CD4-positive, alpha-beta T cell treated with Interleukin-17A for 4 hours (primary cell): ENCODE measurements around the gene STRADA.

Experiments
- DNase-seq: peaks from one replicate; pipeline ENCODE4 v3.0.0-alpha.2; 2020; ENCODE audit warnings: mixed read lengths

STRADA gene

DNA sequence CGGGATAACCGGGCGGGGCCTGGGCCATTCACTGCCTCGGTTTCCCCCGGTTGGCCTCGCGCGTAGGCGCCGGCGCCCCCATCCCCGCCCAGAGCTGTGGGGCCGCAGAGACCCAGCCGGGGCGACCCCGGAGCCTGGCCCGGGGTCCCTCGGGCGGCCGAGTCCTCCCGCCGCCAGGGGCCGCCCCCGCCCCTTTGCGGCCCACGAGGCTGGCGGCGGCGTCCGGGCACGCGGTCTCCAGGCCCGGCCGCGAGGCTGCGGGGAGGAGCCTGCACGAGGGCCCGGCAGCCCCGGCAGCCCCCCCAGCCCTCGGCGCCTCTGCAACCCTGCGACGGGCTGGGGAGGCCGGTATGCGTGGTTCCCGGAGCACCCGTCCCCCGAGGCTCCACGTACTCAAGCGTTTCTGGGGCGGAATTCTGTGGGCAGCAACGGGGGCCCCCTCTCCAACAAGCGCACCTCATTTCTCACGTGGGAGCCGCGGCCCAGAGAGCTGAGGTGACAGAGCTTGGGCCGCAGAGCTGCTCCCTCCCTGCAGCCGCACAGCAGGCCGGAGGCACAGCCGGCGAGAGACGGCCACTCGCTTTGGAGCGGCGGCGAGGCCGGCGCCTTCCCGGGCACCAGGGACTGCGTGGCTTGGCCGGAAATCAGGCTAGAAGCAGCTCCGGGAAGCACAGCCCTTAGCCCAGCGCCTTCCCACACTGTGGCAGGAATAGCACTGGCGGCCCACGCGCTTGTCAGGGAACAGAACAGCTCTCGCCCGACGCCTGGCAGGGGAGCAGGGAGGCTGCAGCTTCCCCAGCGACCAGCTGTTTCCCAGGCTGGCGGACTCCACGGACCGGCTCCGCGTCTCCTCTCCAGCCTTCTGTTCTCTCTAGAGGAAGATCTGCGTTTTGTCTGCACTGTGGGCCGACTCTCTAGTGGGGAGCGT lies 40.8 kb downstream of the STRADA start:
- DNase-seq = peak; percentile 73

DNA sequence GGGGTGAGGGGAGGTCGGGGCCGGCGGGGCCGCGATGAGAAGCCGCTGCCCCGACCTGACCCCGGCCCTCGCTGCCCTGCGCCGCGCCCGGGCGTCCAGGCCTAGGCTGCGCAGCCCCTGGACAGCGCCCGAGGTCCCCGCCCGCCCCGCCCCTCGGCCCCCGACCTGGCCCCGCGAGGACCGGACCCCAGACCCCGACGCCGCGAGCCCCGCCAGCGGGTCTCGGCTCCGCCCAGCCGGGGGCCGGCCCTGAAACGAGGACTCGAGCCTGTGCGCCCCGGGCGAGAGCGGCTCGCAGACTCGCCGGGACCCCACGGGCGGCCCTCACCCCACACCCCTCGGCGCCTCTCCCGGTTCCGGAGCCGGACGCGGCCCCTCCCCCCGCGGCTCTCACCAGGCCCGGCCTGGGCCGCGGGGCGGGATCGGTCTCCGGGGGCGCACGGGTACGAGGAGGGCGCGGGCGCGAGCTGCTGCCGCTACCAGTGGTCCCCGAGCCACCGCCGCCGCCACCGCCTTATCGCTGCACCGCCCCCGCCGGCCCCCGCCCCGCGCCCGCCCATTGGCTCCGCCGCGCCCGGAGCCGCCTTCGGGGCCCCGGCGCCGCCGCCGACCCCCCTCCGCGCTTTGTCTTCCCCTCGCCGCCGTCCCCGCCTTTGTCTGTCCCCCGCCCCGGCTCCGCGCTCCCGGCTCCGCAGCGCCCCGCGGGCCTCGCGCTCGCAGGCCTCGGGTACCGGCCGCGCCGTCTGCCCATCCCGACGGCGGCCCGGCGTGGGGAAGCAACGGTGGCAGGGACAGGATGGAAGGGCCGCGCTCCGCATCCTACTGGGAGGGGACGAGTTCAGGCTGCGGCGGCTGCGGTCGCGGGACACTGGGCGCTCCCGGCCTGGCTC lies 41.7 kb downstream of the STRADA start, which contains the start of gene LIMD2:
Gene LIMD2, minus strand, starts transcription at position 488 of the 890 bp plus-strand sequence. CDS start 827 bp downstream, outside the sequence.
- DNase-seq = peak; percentile 93

GRCh38 chr17:63698886-63699637 lies 42.5 kb downstream of the STRADA start:
- DNase-seq = peak; percentile 94

- DNase-seq = peak; percentile 59
Measured at GRCh38 chr17:63698381-63698885, 43.2 kb downstream of the STRADA start.

GRCh38 chr17:63697341-63698286 lies 44.0 kb downstream of the STRADA start:
- DNase-seq = peak; percentile 88

DNA sequence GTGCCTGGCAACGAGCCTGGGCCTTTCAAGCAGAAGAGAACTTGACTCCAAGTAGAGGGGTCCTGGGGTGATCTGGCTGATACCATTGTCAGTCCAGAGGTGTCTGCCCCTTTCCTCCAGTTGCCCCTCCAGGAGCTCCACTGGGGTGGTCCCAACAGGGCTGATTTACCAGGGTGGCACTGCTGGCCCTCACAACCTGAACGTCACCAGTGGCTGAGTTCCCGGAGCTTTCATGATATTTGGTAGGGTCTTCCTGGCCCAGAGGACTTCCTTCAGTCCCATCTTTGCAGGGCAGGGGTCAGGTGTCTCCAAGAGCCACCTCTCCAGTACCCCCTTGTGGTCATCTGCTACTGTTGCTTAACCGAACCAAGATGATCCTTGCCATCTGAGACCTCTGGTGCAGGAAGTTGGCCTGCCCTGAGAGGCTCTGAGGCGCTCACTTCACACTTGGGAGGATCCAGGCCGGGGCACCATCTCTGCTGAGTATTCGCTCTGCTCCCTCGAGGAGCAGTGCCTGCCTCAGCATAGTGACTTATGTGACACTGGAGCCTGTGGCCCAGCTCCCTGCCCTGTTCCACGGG lies 45.1 kb downstream of the STRADA start:
- DNase-seq = peak; percentile 59

DNA sequence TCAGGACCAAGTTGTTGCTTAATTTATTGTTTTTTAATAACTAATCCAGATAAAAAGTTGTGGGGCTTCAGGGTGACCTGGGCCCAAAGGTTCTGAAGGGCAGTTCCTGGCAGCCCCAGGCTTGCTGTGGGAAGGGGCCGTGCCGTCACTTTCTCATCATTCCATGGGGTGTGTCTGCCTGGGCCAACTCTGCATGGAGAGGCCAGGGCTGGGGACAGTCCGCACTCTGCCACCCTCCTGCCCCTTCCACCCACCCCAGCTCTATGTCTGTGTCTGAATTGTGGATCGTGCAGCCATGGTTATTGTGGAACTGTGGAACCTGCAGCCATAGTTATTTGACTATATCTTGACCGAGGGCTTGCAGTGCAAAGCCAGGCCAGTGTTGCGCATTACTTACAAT lies 45.7 kb downstream of the STRADA start:
- DNase-seq = peak; percentile 39

- DNase-seq = peak; percentile 50
Measured at GRCh38 chr17:63694950-63695773, 46.4 kb downstream of the STRADA start.

GRCh38 chr17:63694229-63694949 lies 47.2 kb downstream of the STRADA start:
- DNase-seq = peak; percentile 42

- no peak for DNase-seq
Measured at GRCh38 chr17:63693411-63694113, 48.0 kb downstream of the STRADA start.

GRCh38 chr17:63692195-63692816 lies 49.3 kb downstream of the STRADA start:
- DNase-seq = no peak

GRCh38 chr17:63689479-63689878 lies 52.1 kb downstream of the STRADA start:
- DNase-seq = no peak

DNA sequence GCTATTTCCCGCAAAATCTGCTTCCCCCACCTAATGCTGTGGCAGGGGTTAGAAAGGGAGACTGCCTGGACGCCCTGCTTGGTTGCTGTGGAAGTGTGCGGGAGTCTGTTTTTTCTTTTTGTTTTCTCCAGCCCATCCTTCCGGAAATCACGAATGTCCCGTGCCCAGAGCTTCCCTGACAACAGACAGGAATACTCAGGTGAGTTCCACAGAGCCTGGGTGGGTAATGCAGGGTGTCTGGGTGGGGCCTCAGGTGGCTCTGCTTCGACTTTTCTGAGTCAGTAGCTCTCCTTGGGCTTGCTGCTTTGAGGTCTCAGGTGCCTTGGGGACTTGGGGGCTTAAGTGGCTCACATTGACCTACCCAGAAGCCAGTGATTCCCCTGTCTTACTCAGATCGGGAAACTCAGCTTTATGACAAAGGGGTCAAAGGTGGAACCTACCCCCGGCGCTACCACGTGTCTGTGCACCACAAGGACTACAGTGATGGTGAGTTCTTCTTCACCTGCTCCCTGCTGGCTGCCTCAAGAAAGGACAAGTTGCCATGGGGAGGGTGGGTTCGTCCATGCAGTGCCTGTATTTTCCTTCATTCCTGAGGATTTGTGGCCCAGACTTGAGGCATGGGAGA lies 53.1 kb downstream of the STRADA start:
- no peak for DNase-seq

- no peak for DNase-seq
Measured at GRCh38 chr17:63686138-63686685, 55.4 kb downstream of the STRADA start.

DNA sequence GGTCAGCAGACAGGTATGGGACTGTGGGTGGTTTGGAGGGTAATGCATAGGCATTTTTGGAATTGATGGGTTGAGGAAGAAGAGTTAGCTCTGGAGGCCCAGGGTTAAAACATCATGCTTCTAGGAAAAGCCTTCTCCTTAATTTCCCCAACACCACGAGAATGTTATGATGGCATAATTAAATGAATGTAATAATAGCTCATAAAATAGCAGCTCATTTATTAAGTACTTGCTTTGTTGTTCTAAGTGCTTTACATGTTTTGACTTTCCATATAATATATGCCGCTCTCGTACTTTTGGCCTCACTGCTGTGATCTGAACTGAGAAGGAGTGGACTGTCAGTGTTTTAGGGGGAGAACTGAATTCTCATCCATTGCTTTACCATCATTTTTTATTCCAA lies 56.0 kb downstream of the STRADA start:
- DNase-seq = no peak

GRCh38 chr17:63685041-63685440 lies 56.6 kb downstream of the STRADA start:
- no peak for DNase-seq

GRCh38 chr17:63682981-63683380 lies 58.6 kb downstream of the STRADA start:
- no peak for DNase-seq
